IMR-90 (cell line): ENCODE measurements around the gene CEP63. TPM values are rescaled to one million over a fixed set of nuclear protein-coding genes. Genes with fewer than 3 reads are reported as not detected.

Experiments
- ATAC-seq: fragments of 200-7000 bp; cut with Tn5 transposase; 2 replicates; pipeline ENCODE4 v1.9.1; 2020; ENCODE audit warnings: low read depth, mild to moderate bottlenecking, moderate library complexity
- BruUV-seq: library from RNA; stranded (reverse); fragments of 400-500 nt; replicated peaks from 2 replicates; lab custom pipeline; 2021; lab: Mats Ljungman, UMichigan
- CTCF ChIA-PET: fragments of 300-600 bp; formaldehyde crosslinking; extraction: SDS; loops from one replicate; lab custom pipeline; 2021; ENCODE audit warnings: antibody characterized with exemption; lab: Yijun Ruan, JAX
- POLR2A ChIA-PET: fragments of 300-600 bp; sonication (Branson Sonifier 250); formaldehyde crosslinking; loops from one replicate; lab custom pipeline; 2022; ENCODE audit warnings: antibody characterized with exemption; ENCODE audit not compliant: unreplicated experiment; lab: Charles Lee
- DNase-seq: peaks from one replicate; pipeline ENCODE4 v3.0.0; 2013
- H2AFZ ChIP-seq: replicated peaks from 2 replicates; pipeline ENCODE3; 2013; ENCODE audit warnings: low read length, mild to moderate bottlenecking; ENCODE audit not compliant: poor library complexity
- H2AK5ac ChIP-seq: 2 replicates; pipeline ENCODE4 v1.6.1; 2013; ENCODE audit warnings: low read depth, low read length, inconsistent platforms
- H2AK9ac ChIP-seq: replicated peaks from 2 replicates; pipeline ENCODE3; 2013; ENCODE audit warnings: mild to moderate bottlenecking, low read depth, low read length, moderate library complexity; ENCODE audit not compliant: poor library complexity
- H2BK120ac ChIP-seq: 2 replicates; pipeline ENCODE4 v1.6.1; 2013; ENCODE audit warnings: low read depth, low read length, inconsistent platforms
- H2BK15ac ChIP-seq: 3 replicates; pipeline ENCODE4 v1.6.1; 2013; ENCODE audit warnings: low read depth, low read length, inconsistent platforms
- H2BK20ac ChIP-seq: 2 replicates; pipeline ENCODE4 v1.6.1; 2013; ENCODE audit warnings: low read depth, mild to moderate bottlenecking, inconsistent platforms, low read length, moderate library complexity
- H2BK5ac ChIP-seq: 2 replicates; pipeline ENCODE4 v1.6.1; 2013; ENCODE audit warnings: mild to moderate bottlenecking, low read depth, low read length, inconsistent platforms; ENCODE audit not compliant: poor library complexity, severe bottlenecking
- H3K14ac ChIP-seq: replicated peaks from 2 replicates; pipeline ENCODE4 v1.6.1; 2013; ENCODE audit warnings: low read depth, low read length, inconsistent platforms
- H3K18ac ChIP-seq: 2 replicates; pipeline ENCODE4 v1.6.1; 2013; ENCODE audit warnings: low read depth, low read length, control low read depth
- H3K23ac ChIP-seq: 2 replicates; pipeline ENCODE4 v1.6.1; 2013; ENCODE audit warnings: low read depth, low read length, inconsistent platforms
- H3K27ac ChIP-seq: 2 replicates; pipeline ENCODE4 v1.5.1; 2013; ENCODE audit warnings: mild to moderate bottlenecking, control low read depth, low read length; ENCODE audit not compliant: insufficient read depth
- H3K27me3 ChIP-seq: 2 replicates; pipeline ENCODE4 v1.6.1; 2013; ENCODE audit warnings: low read length; ENCODE audit not compliant: control insufficient read depth, insufficient read depth
- H3K36me3 ChIP-seq: 2 replicates; pipeline ENCODE4 v1.6.1; 2013; ENCODE audit warnings: low read length, mixed read lengths; ENCODE audit not compliant: control insufficient read depth, insufficient read depth
- H3K4ac ChIP-seq: 2 replicates; pipeline ENCODE4 v1.6.1; 2013; ENCODE audit warnings: low read depth, low read length, inconsistent platforms
- H3K4me1 ChIP-seq: 2 replicates; pipeline ENCODE4 v1.6.1; 2013; ENCODE audit warnings: low read length, mixed read lengths; ENCODE audit not compliant: control insufficient read depth, insufficient read depth
- H3K4me2 ChIP-seq: 2 replicates; pipeline ENCODE4 v1.6.1; 2013; ENCODE audit warnings: low read depth, mild to moderate bottlenecking, control low read depth, low read length, moderate library complexity
- H3K4me3 ChIP-seq: 2 replicates; pipeline ENCODE4 v1.5.1; 2013; ENCODE audit warnings: low read depth, mild to moderate bottlenecking, control low read depth, low read length, moderate library complexity; ENCODE audit not compliant: insufficient read depth
- H3K56ac ChIP-seq: 2 replicates; pipeline ENCODE4 v1.6.1; 2013; ENCODE audit warnings: low read length, inconsistent platforms; ENCODE audit not compliant: insufficient read depth; ENCODE audit errors: extremely low read depth
- H3K79me1 ChIP-seq, 2 experiments: 2 replicates each; pipeline ENCODE4 v1.6.1; 2013; ENCODE audit warnings: low read length in 2 of 2, inconsistent platforms in 1 of 2, low read depth in 1 of 2
- H3K9ac ChIP-seq: 2 replicates; pipeline ENCODE4 v1.6.1; 2013; ENCODE audit warnings: low read depth, low read length, control low read depth
- H3K9me1 ChIP-seq: 2 replicates; pipeline ENCODE4 v1.6.1; 2013; ENCODE audit warnings: low read length, inconsistent platforms; ENCODE audit not compliant: insufficient read depth
- H3K9me3 ChIP-seq: 2 replicates; pipeline ENCODE4 v1.6.1; 2013; ENCODE audit warnings: low read length; ENCODE audit not compliant: control insufficient read depth, insufficient read depth
- H4K20me1 ChIP-seq: 2 replicates; pipeline ENCODE4 v1.6.1; 2013; ENCODE audit warnings: low read length, inconsistent platforms; ENCODE audit not compliant: insufficient read depth
- H4K5ac ChIP-seq: 2 replicates; pipeline ENCODE4 v1.6.1; 2013; ENCODE audit warnings: mild to moderate bottlenecking, low read depth, low read length, control low read depth
- H4K8ac ChIP-seq, 2 experiments: 2 replicates each; pipeline ENCODE4 v1.6.1; 2013; ENCODE audit warnings: low read depth in 2 of 2, low read length in 2 of 2, control low read depth in 1 of 2, inconsistent platforms in 1 of 2
- H4K91ac ChIP-seq: 2 replicates; pipeline ENCODE4 v1.6.1; 2013; ENCODE audit warnings: low read depth, low read length, inconsistent platforms; ENCODE audit not compliant: insufficient read depth
- BHLHE40 ChIP-seq: fragments of 150-350 bp; IDR thresholded peaks from 2 replicates; pipeline ENCODE4 v1.6.1; 2016; ENCODE audit warnings: mild to moderate bottlenecking, low read depth, low read length
- CEBPB ChIP-seq: IDR thresholded peaks from 2 replicates; pipeline ENCODE4 v1.6.1; 2012; ENCODE audit warnings: low read depth, low read length, improper control_type of control experiment
- CHD1 ChIP-seq: IDR thresholded peaks from 2 replicates; pipeline ENCODE4 v1.6.1; 2012; ENCODE audit warnings: low read depth, low read length, improper control_type of control experiment
- FOS ChIP-seq: fragments of 150-350 bp; IDR thresholded peaks from 2 replicates; pipeline ENCODE4 v1.6.1; 2016; ENCODE audit warnings: low read depth, low read length
- MAFK ChIP-seq: IDR thresholded peaks from 2 replicates; pipeline ENCODE4 v1.6.1; 2012; ENCODE audit warnings: low read depth, low read length, improper control_type of control experiment
- MAZ ChIP-seq: IDR thresholded peaks from 2 replicates; pipeline ENCODE4 v1.6.1; 2012; ENCODE audit warnings: low read depth, mild to moderate bottlenecking, low read length, improper control_type of control experiment, moderate library complexity, borderline replicate concordance
- MXI1 ChIP-seq: IDR thresholded peaks from 2 replicates; pipeline ENCODE4 v1.6.1; 2012; ENCODE audit warnings: low read depth, mild to moderate bottlenecking, low read length, moderate library complexity, borderline replicate concordance
- NFE2L2 ChIP-seq: fragments of 150-350 bp; IDR thresholded peaks from 2 replicates; pipeline ENCODE4 v1.6.1; 2016; ENCODE audit warnings: low read depth, mild to moderate bottlenecking, low read length
- POLR2A ChIP-seq: IDR thresholded peaks from 2 replicates; pipeline ENCODE4 v1.6.1; 2012; ENCODE audit warnings: mild to moderate bottlenecking, low read depth, low read length
- RAD21 ChIP-seq: IDR thresholded peaks from 2 replicates; pipeline ENCODE4 v1.6.1; 2012; ENCODE audit warnings: low read length, improper control_type of control experiment
- RCOR1 ChIP-seq: IDR thresholded peaks from 2 replicates; pipeline ENCODE4 v1.6.1; 2012; ENCODE audit warnings: mild to moderate bottlenecking, low read length, improper control_type of control experiment; ENCODE audit not compliant: insufficient replicate concordance
- RFX5 ChIP-seq: IDR thresholded peaks from 2 replicates; pipeline ENCODE4 v1.8.0; 2012; ENCODE audit warnings: low read depth, mild to moderate bottlenecking, low read length, moderate library complexity
- SMC3 ChIP-seq: fragments of 150-350 bp; IDR thresholded peaks from 2 replicates; pipeline ENCODE4 v1.6.1; 2016; ENCODE audit warnings: low read depth, mild to moderate bottlenecking, antibody characterized with exemption, low read length, moderate library complexity
- WGBS, 2 experiments: methylation state at CpG; one replicate each; pipeline versions ENCODE4 v1.1.5 to v1.1.7; 2013; ENCODE audit warnings: missing lambda C conversion rate in 2 of 2; ENCODE audit not compliant: insufficient read length in 1 of 2; ENCODE audit errors: extremely low coverage in 2 of 2; 5-methylcytosine and 5-hydroxymethylcytosine counted together
- dilution Hi-C: fragments of 300-500 bp; cut with HindIII; formaldehyde crosslinking; loops from one replicate; pipeline ENCODE4 v1.14.3; 2018; ENCODE audit warnings: low sequenced_read_pairs; ENCODE audit not compliant: unreplicated experiment
- in situ Hi-C: fragments of 300-500 bp; cut with MboI; formaldehyde crosslinking; loops from 3 replicates; pipeline ENCODE4 v1.14.3; 2019; ENCODE audit warnings: low sequenced_read_pairs, inconsistent platforms, mixed read lengths
- intact Hi-C: fragments of 100-400 bp; cut with micrococcal nuclease; formaldehyde crosslinking; loops from 2 replicates; pipeline ENCODE4 v1.10.0; 2022
- polyA plus RNA-seq, 3 experiments: library from polyadenylated mRNA; depleted of rRNA; stranded (reverse); fragments of >200 nt; gene quantifications; 2 replicates each; pipeline ENCODE4 v1.2.3, GENCODE V29; 2012; ENCODE audit warnings: low replicate concordance in 1 of 3
- total RNA-seq: library from RNA; depleted of rRNA; stranded (reverse); fragments of >200 nt; gene quantifications from 2 replicates; pipeline ENCODE4 v1.2.3, GENCODE V29; 2012
- TF ChIP-seq, protein P1 (sequence below): fragments of 150-350 bp; IDR thresholded peaks from 2 replicates; pipeline ENCODE4 v1.6.1; 2016; ENCODE audit warnings: low read depth, mild to moderate bottlenecking, low read length, moderate library complexity, borderline replicate concordance

The CEP63 gene
- total and polyA plus RNA-seq, 2 of the 4 experiments (the other 2 are of a cell fraction): 6.5 to 9.1 TPM

DNA sequence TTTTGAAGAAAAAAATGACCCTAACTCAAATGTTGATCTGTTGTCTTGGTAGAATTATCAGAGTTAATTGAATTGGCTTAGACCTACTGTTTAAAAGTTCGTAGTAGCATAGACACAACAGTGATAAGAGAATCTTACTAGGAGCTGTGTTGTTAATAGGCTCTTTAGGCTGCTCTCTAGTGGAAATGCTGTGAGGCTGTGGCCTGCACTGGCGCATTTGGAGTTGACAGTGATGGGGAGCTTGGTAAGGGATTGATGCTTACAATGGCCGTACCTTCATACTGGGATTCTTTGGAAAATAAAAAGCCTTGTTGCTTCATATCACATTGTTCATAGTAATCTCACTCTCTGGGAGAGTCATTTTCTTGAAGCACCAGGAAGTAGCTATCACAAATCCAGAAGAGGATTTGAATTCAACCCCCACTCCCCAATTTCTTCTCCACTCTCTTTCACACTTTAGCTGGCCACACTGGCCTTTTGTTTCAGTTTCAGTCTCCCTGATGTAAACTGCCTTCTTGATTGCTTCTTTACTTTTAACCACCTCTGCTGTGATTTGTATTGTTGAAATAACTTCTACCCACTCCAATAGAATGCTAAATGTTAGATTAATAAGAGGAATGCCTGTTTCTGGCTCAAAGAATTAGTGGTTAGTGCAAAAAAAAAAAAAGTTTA is 56.6 kb downstream of the CEP63 start:
- H2BK5ac ChIP-seq: no peak overlapping the region
- no peaks in the 10 kb centered on the region for H3K9me3 ChIP-seq
- ATAC-seq: no peak
- no peak overlapping the region for H3K4ac ChIP-seq
- no peak overlapping the region for H3K18ac ChIP-seq
- H3K27me3 ChIP-seq: no peaks in the 10 kb centered on the region
- no peak overlapping the region; the same call in 1 of the 2 replicates for H4K5ac ChIP-seq
- H3K27ac ChIP-seq: no peak overlapping the region
- no peaks in the 10 kb centered on the region for H3K79me1 ChIP-seq
- no peak overlapping the region for H4K91ac ChIP-seq
- H2AFZ ChIP-seq: no peak overlapping the region
- no peak for DNase-seq
- no peak overlapping the region for H3K4me3 ChIP-seq
- TF ChIP-seq, protein P1, sequence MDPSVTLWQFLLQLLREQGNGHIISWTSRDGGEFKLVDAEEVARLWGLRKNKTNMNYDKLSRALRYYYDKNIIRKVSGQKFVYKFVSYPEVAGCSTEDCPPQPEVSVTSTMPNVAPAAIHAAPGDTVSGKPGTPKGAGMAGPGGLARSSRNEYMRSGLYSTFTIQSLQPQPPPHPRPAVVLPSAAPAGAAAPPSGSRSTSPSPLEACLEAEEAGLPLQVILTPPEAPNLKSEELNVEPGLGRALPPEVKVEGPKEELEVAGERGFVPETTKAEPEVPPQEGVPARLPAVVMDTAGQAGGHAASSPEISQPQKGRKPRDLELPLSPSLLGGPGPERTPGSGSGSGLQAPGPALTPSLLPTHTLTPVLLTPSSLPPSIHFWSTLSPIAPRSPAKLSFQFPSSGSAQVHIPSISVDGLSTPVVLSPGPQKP: no peak
- TF ChIP-seq FOS (no peak), MXI1 (no peak), CHD1 (no peak), RAD21 (no peak), MAFK (no peak), MAZ (no peak), SMC3 (no peak), NFE2L2 (no peak), BHLHE40 (no peak), CEBPB (no peak), POLR2A (no peak), RFX5 (no peak), RCOR1 (no peak)
- in situ Hi-C loops (no loop called here), intact Hi-C loops (no loop called here), dilution Hi-C loops (no loop called here)
- H3K56ac ChIP-seq: no peak overlapping the region
- H2BK15ac ChIP-seq: no peak overlapping the region
- H3K9me1 ChIP-seq: peaks cover 2% of the 10 kb centered on the region; the same call in 1 of the 2 replicates
- no TSS peak for BruUV-seq
- H2AK5ac ChIP-seq: no peak overlapping the region
- H3K14ac ChIP-seq: no peak overlapping the region
- ChIA-PET POLR2A (interaction anchor here (0.6 kb wide), 1 partner anchor 1461 kb away, joined by 3 read pairs; no protein-coding TSS in a partner anchor), CTCF (no interaction called here)
- H3K4me1 ChIP-seq: no peaks in the 10 kb centered on the region
- no peak overlapping the region for H4K8ac ChIP-seq
- no peak overlapping the region for H2BK20ac ChIP-seq
- no peaks in the 10 kb centered on the region for H4K20me1 ChIP-seq
- H3K4me2 ChIP-seq: no peak overlapping the region
- peaks cover 8% of the 10 kb centered on the region for H3K36me3 ChIP-seq
- H3K23ac ChIP-seq: no peak overlapping the region
- WGBS, 2 experiments: 80% methylated on average over 1 of the region's 3 CpGs; no CpG with 5 or more reads in 1 of the 2 experiments
- no peak overlapping the region for H2AK9ac ChIP-seq
- no peak overlapping the region for H3K9ac ChIP-seq
- H2BK120ac ChIP-seq: no peak overlapping the region
